H1 (cell line): ENCODE data around the gene CHPF2. TPM values are rescaled to one million over a fixed set of nuclear protein-coding genes. Genes with fewer than 3 reads are reported as not detected.
A peak's percentile ranks its signal among the peaks of the same experiment; 100 is the strongest.

Source experiments
- ASH2L ChIP-seq: fragments of 200-600, 300-600 bp; sonication (generic); IDR thresholded peaks from one replicate; pipeline ENCODE4 v1.7.1; 2017; ENCODE audit warnings: low read length
- BACH1 ChIP-seq: IDR thresholded peaks from 2 replicates; pipeline ENCODE4 v1.6.1; 2012; ENCODE audit warnings: low read length, improper control_type of control experiment
- BRCA1 ChIP-seq: IDR thresholded peaks from 2 replicates; pipeline ENCODE4 v1.6.1; 2012; ENCODE audit warnings: low read depth, low read length, improper control_type of control experiment
- EGR1 ChIP-seq: IDR thresholded peaks from 2 replicates; pipeline ENCODE4 v1.6.1; 2011; ENCODE audit warnings: low read depth, low read length, borderline replicate concordance
- POLR2A ChIP-seq, 2 experiments: IDR thresholded peaks; 1 replicate in 1 of 2; 2 replicates in 1 of 2; pipeline ENCODE4 v1.6.1; 2011; ENCODE audit warnings: low read depth in 2 of 2, low read length in 2 of 2, mild to moderate bottlenecking in 2 of 2; ENCODE audit errors: control extremely low read depth in 1 of 2
- POLR2AphosphoS5 ChIP-seq: IDR thresholded peaks from 2 replicates; pipeline ENCODE4 v1.6.1; 2011; ENCODE audit warnings: low read depth, low read length
- RNF2 ChIP-seq: fragments of 200-900, 300-1000 bp; sonication (generic); IDR thresholded peaks from 2 replicates; pipeline ENCODE4 v1.7.1; 2016; ENCODE audit warnings: borderline replicate concordance, low read depth, mild to moderate bottlenecking, antibody characterized with exemption, low read length; ENCODE audit not compliant: poor library complexity, severe bottlenecking; ENCODE audit errors: missing control alignments
- TAF1 ChIP-seq: IDR thresholded peaks from 2 replicates; pipeline ENCODE4 v1.6.1; 2011; ENCODE audit warnings: mild to moderate bottlenecking, low read depth, low read length
- TAF7 ChIP-seq: optimal IDR thresholded peaks from 2 replicates; pipeline ENCODE3; 2011; ENCODE audit warnings: low read depth, mild to moderate bottlenecking, inconsistent platforms, low read length, moderate library complexity, borderline replicate concordance
- TCF12 ChIP-seq: IDR thresholded peaks from 2 replicates; pipeline ENCODE4 v1.6.1; 2011; ENCODE audit warnings: low read depth, mild to moderate bottlenecking, low read length
- polyA plus RNA-seq, 7 experiments: library from polyadenylated mRNA; depleted of rRNA in 3 of 7; stranded (reverse) in 5 of 7; unstranded in 2 of 7; fragments of >200 nt in 5 of 7; fragments of 200-250 nt in 2 of 7; gene quantifications; 1 replicate in 5 of 7; 2 replicates in 1 of 7; 4 replicates in 1 of 7; pipeline versions ENCODE4 v1.2.1 to v1.2.3, GENCODE V29; 2011 to 2013; ENCODE audit warnings: missing spikeins in 2 of 7, mixed read lengths in 2 of 7
- total RNA-seq: library from RNA; stranded (reverse); fragmentation: NEBNext Ultra II Directional; extraction: Animal tissue kit (Norgen Biotek cat#: 25700); gene quantifications from 2 replicates; pipeline ENCODE4 v1.2.1, GENCODE V29; 2021
- TF ChIP-seq, protein P1 (sequence below): fragments of 300-600 bp; sonication (generic); IDR thresholded peaks from 2 replicates; pipeline ENCODE4 v1.7.1; 2012; ENCODE audit warnings: low read length, moderate library complexity, mild to moderate bottlenecking, inconsistent platforms; ENCODE audit not compliant: insufficient replicate concordance

CHPF2 gene
- total and polyA plus RNA-seq, 2 of the 8 experiments (the other 6 are each of a cell fraction or from before 2014, with no cell fraction given) = 14.4 to 20.6 TPM

DNA sequence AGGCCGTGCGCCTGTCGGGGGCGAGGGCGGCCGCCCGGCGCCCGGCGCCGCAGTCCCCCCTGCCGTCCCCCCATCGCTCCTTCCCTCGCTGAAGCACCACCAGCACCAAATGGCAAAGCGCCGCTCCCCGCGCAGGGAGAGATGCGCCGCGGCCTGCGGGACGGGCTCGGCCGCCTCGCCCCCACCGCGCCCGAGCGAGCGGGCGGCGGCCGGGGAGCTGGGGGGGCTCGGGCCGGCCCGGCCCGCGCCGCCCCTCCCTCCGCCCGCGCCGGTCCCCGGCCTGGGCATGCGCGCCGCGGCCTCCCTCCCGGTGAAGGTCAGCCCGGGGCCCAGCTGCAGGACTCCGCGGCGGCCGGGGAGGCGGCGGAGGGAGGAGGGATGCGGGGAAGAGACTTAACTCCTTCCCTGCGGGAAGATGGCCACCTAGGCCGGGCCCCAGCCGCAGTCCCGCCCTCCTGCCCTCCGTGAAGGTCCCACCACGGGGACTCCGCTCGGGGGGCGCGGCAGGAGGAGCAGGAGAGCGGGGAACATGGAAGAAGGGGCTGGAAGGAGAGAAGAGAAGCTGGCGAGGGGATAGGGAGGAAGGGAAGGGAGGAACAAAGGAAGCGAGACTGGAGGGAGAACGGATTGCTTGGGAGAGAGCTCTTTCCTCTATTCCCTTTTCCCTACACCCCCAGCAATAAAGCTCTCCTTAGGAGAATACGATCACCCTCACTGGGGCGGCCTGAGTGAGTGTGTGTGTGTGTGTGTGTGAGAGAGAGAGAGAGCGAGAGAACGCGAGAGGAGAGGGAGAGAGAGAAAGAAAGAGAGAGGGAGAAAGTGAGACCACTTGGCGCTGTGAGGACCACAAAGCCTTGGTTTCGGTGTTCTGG is 19.6 kb downstream of the CHPF2 start (continued):
- TF ChIP-seq, protein P1, sequence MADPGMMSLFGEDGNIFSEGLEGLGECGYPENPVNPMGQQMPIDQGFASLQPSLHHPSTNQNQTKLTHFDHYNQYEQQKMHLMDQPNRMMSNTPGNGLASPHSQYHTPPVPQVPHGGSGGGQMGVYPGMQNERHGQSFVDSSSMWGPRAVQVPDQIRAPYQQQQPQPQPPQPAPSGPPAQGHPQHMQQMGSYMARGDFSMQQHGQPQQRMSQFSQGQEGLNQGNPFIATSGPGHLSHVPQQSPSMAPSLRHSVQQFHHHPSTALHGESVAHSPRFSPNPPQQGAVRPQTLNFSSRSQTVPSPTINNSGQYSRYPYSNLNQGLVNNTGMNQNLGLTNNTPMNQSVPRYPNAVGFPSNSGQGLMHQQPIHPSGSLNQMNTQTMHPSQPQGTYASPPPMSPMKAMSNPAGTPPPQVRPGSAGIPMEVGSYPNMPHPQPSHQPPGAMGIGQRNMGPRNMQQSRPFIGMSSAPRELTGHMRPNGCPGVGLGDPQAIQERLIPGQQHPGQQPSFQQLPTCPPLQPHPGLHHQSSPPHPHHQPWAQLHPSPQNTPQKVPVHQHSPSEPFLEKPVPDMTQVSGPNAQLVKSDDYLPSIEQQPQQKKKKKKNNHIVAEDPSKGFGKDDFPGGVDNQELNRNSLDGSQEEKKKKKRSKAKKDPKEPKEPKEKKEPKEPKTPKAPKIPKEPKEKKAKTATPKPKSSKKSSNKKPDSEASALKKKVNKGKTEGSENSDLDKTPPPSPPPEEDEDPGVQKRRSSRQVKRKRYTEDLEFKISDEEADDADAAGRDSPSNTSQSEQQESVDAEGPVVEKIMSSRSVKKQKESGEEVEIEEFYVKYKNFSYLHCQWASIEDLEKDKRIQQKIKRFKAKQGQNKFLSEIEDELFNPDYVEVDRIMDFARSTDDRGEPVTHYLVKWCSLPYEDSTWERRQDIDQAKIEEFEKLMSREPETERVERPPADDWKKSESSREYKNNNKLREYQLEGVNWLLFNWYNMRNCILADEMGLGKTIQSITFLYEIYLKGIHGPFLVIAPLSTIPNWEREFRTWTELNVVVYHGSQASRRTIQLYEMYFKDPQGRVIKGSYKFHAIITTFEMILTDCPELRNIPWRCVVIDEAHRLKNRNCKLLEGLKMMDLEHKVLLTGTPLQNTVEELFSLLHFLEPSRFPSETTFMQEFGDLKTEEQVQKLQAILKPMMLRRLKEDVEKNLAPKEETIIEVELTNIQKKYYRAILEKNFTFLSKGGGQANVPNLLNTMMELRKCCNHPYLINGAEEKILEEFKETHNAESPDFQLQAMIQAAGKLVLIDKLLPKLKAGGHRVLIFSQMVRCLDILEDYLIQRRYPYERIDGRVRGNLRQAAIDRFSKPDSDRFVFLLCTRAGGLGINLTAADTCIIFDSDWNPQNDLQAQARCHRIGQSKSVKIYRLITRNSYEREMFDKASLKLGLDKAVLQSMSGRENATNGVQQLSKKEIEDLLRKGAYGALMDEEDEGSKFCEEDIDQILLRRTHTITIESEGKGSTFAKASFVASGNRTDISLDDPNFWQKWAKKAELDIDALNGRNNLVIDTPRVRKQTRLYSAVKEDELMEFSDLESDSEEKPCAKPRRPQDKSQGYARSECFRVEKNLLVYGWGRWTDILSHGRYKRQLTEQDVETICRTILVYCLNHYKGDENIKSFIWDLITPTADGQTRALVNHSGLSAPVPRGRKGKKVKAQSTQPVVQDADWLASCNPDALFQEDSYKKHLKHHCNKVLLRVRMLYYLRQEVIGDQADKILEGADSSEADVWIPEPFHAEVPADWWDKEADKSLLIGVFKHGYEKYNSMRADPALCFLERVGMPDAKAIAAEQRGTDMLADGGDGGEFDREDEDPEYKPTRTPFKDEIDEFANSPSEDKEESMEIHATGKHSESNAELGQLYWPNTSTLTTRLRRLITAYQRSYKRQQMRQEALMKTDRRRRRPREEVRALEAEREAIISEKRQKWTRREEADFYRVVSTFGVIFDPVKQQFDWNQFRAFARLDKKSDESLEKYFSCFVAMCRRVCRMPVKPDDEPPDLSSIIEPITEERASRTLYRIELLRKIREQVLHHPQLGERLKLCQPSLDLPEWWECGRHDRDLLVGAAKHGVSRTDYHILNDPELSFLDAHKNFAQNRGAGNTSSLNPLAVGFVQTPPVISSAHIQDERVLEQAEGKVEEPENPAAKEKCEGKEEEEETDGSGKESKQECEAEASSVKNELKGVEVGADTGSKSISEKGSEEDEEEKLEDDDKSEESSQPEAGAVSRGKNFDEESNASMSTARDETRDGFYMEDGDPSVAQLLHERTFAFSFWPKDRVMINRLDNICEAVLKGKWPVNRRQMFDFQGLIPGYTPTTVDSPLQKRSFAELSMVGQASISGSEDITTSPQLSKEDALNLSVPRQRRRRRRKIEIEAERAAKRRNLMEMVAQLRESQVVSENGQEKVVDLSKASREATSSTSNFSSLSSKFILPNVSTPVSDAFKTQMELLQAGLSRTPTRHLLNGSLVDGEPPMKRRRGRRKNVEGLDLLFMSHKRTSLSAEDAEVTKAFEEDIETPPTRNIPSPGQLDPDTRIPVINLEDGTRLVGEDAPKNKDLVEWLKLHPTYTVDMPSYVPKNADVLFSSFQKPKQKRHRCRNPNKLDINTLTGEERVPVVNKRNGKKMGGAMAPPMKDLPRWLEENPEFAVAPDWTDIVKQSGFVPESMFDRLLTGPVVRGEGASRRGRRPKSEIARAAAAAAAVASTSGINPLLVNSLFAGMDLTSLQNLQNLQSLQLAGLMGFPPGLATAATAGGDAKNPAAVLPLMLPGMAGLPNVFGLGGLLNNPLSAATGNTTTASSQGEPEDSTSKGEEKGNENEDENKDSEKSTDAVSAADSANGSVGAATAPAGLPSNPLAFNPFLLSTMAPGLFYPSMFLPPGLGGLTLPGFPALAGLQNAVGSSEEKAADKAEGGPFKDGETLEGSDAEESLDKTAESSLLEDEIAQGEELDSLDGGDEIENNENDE = no peak
- TF ChIP-seq EGR1 (no peak), POLR2AphosphoS5 (no peak), RNF2 (peak; percentile 33), TCF12 (no peak), ASH2L (peak; percentile 69), BRCA1 (no peak), TAF7 (no peak), POLR2A (IDR thresholded peaks at IDR 0.05; ENCODE audit: control extremely low read depth in 1 of 2, low read depth in 2 of 2, low read length in 2 of 2) (peak in 1 of 2 experiments; percentile 27; a peak in 1 of 3 replicates), TAF1 (peak; percentile 26; the same call in 1 of the 2 replicates), BACH1 (no peak)
